HepG2 (cell line): ENCODE results near the gene ABCA2.

Experiments
- CTCF ChIP-seq: sonication (generic); formaldehyde crosslinking; IDR thresholded peaks from 2 replicates; pipeline ENCODE4 v1.5.0; 2020; ENCODE audit warnings: mild to moderate bottlenecking, missing genetic modification reagents, moderate library complexity
- SOX5 ChIP-seq: IDR thresholded peaks from 2 replicates; pipeline ENCODE4 v1.6.1; 2016; ENCODE audit warnings: borderline replicate concordance

DNA sequence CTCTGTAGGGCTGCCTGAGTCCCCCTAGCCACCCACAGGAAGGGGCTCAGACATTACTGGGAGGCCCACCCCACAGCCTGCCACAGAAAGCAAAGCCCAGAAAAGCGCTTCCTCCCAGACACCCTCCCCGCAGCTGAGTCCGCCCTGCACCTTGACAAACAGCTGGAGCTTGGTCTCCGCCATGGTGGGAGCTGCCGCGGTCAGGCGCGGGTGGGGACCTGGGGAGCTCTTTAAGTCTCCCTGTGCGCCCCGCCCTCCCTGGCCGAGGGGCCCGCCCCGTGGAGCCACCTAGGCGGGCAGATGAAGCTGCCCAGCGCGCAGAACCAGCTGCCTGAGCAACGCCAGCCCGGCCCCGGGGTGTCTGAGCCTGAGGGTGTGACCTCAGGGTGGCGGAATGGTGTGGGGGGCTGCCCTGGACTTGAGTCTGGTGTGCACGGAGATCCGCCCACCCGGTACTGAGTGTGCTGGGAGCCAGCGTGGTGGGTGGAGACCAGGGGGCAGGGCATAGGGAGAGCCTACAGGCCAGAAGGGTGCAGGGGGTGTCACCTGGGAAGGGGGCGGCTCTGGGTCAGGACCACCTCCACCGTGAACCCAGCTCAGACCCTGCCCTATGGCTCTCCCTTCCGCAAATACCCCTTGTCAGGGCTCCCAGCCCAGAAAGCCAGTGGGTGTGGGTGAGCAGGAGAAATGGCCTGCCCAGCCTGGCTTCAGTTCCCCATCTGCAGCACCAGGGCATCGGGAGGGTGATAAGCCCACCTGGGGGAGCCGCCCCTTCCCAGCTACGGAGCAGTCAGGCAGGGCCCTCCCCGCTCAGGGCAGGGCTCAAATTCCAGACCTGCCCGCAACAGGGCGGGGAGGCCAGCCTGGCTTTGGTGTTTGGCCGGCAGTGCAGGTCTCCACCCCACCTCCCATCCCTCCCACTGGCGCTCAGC lies 31.4 kb downstream of the ABCA2 start, which contains the start of gene CLIC3:
- TF ChIP-seq CTCF (CRISPR knock-in tag): no peak
- no peak for TF ChIP-seq SOX5
